Caco-2 (cell line): ENCODE measurements around the gene MTFP1. TPM values are rescaled to one million over a fixed set of nuclear protein-coding genes. Genes with fewer than 3 reads are reported as not detected.
"Not testable (repeated sequence)": the region's sequence is repeated elsewhere in the genome, so short reads cannot be mapped to it uniquely, and the experiment has no call there.

ENCODE experiments used
- BruUV-seq: library from RNA; stranded (reverse); fragments of 400-500 nt; replicated peaks from 2 replicates; lab custom pipeline; 2021; lab: Mats Ljungman, UMichigan
- CTCF ChIA-PET: fragments of 300-600 bp; sonication (Branson Sonifier 250); formaldehyde crosslinking; loops from one replicate; lab custom pipeline; 2022; ENCODE audit warnings: antibody characterized with exemption; lab: Charles Lee
- POLR2A ChIA-PET: fragments of 300-600 bp; sonication (Branson Sonifier 250); formaldehyde crosslinking; loops from one replicate; lab custom pipeline; 2022; ENCODE audit warnings: antibody characterized with exemption; lab: Charles Lee
- DNase-seq, 2 experiments: peaks; one replicate each; pipeline versions ENCODE4 v3.0.0 to v3.0.0-alpha.2; 2020 to 2022
- H3K27me3 ChIP-seq: replicated peaks from 2 replicates; pipeline ENCODE4 v1.6.0; 2011; ENCODE audit warnings: low read length; ENCODE audit not compliant: control insufficient read depth, insufficient read depth
- H3K36me3 ChIP-seq: 2 replicates; pipeline ENCODE4 v1.5.1; 2011; ENCODE audit warnings: low read length; ENCODE audit not compliant: control insufficient read depth, insufficient read depth
- H3K4me1 ChIP-seq: fragments of 250-450 bp; sonication (Bioruptor Pico); 2 replicates; pipeline ENCODE4 v1.5.1; 2020; ENCODE audit warnings: mild to moderate bottlenecking
- H3K4me3 ChIP-seq: 2 replicates; pipeline ENCODE4 v1.5.1; 2011; ENCODE audit warnings: low read depth, mild to moderate bottlenecking, control low read depth, low read length
- H3K9me3 ChIP-seq: fragments of 250-450 bp; sonication (Bioruptor Pico); 2 replicates; pipeline ENCODE4 v1.5.1; 2020; ENCODE audit warnings: mild to moderate bottlenecking, moderate library complexity
- H3K27ac Mint-ChIP-seq: one replicate; pipeline ENCODE4 v1.8.0; 2022; ENCODE audit warnings: mixed read lengths; ENCODE audit not compliant: unreplicated experiment
- H3K27me3 Mint-ChIP-seq: one replicate; pipeline ENCODE4 v1.8.0; 2022; ENCODE audit warnings: mixed read lengths; ENCODE audit not compliant: insufficient read depth, unreplicated experiment
- H3K36me3 Mint-ChIP-seq: one replicate; pipeline ENCODE4 v1.8.0; 2022; ENCODE audit warnings: mild to moderate bottlenecking, mixed read lengths; ENCODE audit not compliant: insufficient read depth, unreplicated experiment
- H3K4me1 Mint-ChIP-seq: one replicate; pipeline ENCODE4 v1.8.0; 2022; ENCODE audit warnings: low read depth, mixed read lengths; ENCODE audit not compliant: unreplicated experiment
- H3K4me3 Mint-ChIP-seq: one replicate; pipeline ENCODE4 v1.8.0; 2022; ENCODE audit warnings: mild to moderate bottlenecking, moderate library complexity, mixed read lengths; ENCODE audit not compliant: unreplicated experiment
- H3K9me3 Mint-ChIP-seq: one replicate; pipeline ENCODE4 v1.8.0; 2022; ENCODE audit warnings: mixed read lengths; ENCODE audit not compliant: unreplicated experiment
- CTCF ChIP-seq, 2 experiments: fragments of 200-600 bp in 1 of 2; IDR thresholded peaks; 1 replicate in 1 of 2; 2 replicates in 1 of 2; pipeline versions ENCODE4 v1.5.1 to v1.8.0; 2011 to 2022; ENCODE audit warnings: antibody characterized with exemption in 1 of 2, control low read depth in 1 of 2, inconsistent platforms in 1 of 2, low read depth in 1 of 2, low read length in 1 of 2, mild to moderate bottlenecking in 1 of 2, moderate library complexity in 1 of 2; ENCODE audit not compliant: insufficient read depth in 1 of 2, severe bottlenecking in 1 of 2, unreplicated experiment in 1 of 2
- intact Hi-C: fragments of 100-400 bp; cut with micrococcal nuclease; formaldehyde crosslinking; loops from one replicate; pipeline ENCODE4 v1.10.0; 2022; ENCODE audit not compliant: unreplicated experiment
- total RNA-seq: library from RNA; stranded (reverse); gene quantifications from 2 replicates; pipeline ENCODE4 v1.2.3, GENCODE V29; 2022

Gene MTFP1
- total RNA-seq, 1 experiment from 2014 or later, result 20.6 TPM

- Mint-ChIP-seq H3K4me1 (peaks cover 14% of the 10 kb centered on the region), H3K27me3 (no peaks in the 10 kb centered on the region), H3K27ac (no peak overlapping the region), H3K9me3 (no peaks in the 10 kb centered on the region), H3K36me3 (peaks cover 13% of the 10 kb centered on the region), H3K4me3 (peak overlapping the region; percentile 76)
- intact Hi-C loops, result no loop called here
- no peak for DNase-seq
- TF ChIP-seq CTCF (IDR thresholded peaks at IDR 0.05; ENCODE audit: insufficient read depth in 1 of 2, low read depth in 1 of 2, low read length in 1 of 2, severe bottlenecking in 1 of 2, unreplicated experiment in 1 of 2), result no peak
- BruUV-seq, result no TSS peak
- no peaks in the 10 kb centered on the region for H3K27me3 ChIP-seq
- no peaks in the 10 kb centered on the region for H3K36me3 ChIP-seq
- POLR2A ChIA-PET, result no interaction called here
- CTCF ChIA-PET, result interaction anchor here (0.7 to 3.2 kb wide), 4 partner anchors 12 to 1274 kb away, joined by 3 to 29 read pairs (median 3); partner anchors contain the start of genes MTFP1 and RNF215
- H3K4me1 ChIP-seq, result peaks cover 9% of the 10 kb centered on the region; the same call in 1 of the 2 replicates
- no peak overlapping the region for H3K4me3 ChIP-seq
- H3K9me3 ChIP-seq, result no peaks in the 10 kb centered on the region
Measured at GRCh38 chr22:30398685-30399680, 26.6 kb upstream of the MTFP1 start.

- peaks cover 14% of the 10 kb centered on the region for H3K4me1 Mint-ChIP-seq
- intact Hi-C loops, result no loop called here
- no peaks in the 10 kb centered on the region for H3K27me3 ChIP-seq
- POLR2A ChIA-PET, result no interaction called here
- H3K27me3 Mint-ChIP-seq, result no peaks in the 10 kb centered on the region
- DNase-seq, result no peak
- H3K27ac Mint-ChIP-seq, result no peak overlapping the region
- H3K4me3 ChIP-seq, result no peak overlapping the region
- no peak for TF ChIP-seq CTCF (IDR thresholded peaks at IDR 0.05; ENCODE audit: insufficient read depth in 1 of 2, low read depth in 1 of 2, low read length in 1 of 2, severe bottlenecking in 1 of 2, unreplicated experiment in 1 of 2)
- peaks cover 13% of the 10 kb centered on the region for H3K36me3 Mint-ChIP-seq
- no TSS peak for BruUV-seq
- CTCF ChIA-PET, result interaction anchor here (1.3 kb wide), 1 partner anchor 12 kb away, joined by 3 read pairs; the partner anchor contains the start of gene RNF215
- no peaks in the 10 kb centered on the region for H3K36me3 ChIP-seq
- H3K9me3 Mint-ChIP-seq, result no peaks in the 10 kb centered on the region
- peaks cover 9% of the 10 kb centered on the region; the same call in 1 of the 2 replicates for H3K4me1 ChIP-seq
- H3K4me3 Mint-ChIP-seq, result no peak overlapping the region
- H3K9me3 ChIP-seq, result no peaks in the 10 kb centered on the region
Measured at GRCh38 chr22:30399718-30400117, 25.9 kb upstream of the MTFP1 start.

GRCh38 chr22:30400159-30400558 lies 25.4 kb upstream of the MTFP1 start:
- Mint-ChIP-seq H3K4me3 (no peak overlapping the region), H3K27ac (no peak overlapping the region), H3K36me3 (peaks cover 13% of the 10 kb centered on the region), H3K9me3 (no peaks in the 10 kb centered on the region), H3K27me3 (no peaks in the 10 kb centered on the region), H3K4me1 (peaks cover 14% of the 10 kb centered on the region)
- ChIA-PET POLR2A (no interaction called here), CTCF (interaction anchor here (0.6 kb wide), 1 partner anchor 26 kb away, joined by 4 read pairs; no protein-coding TSS in a partner anchor)
- no peak for TF ChIP-seq CTCF (IDR thresholded peaks at IDR 0.05; ENCODE audit: insufficient read depth in 1 of 2, low read depth in 1 of 2, low read length in 1 of 2, severe bottlenecking in 1 of 2, unreplicated experiment in 1 of 2)
- Histone ChIP-seq H3K4me1 (peaks cover 9% of the 10 kb centered on the region; the same call in 1 of the 2 replicates), H3K36me3 (no peaks in the 10 kb centered on the region), H3K27me3 (no peaks in the 10 kb centered on the region), H3K9me3 (no peaks in the 10 kb centered on the region), H3K4me3 (no peak overlapping the region)
- BruUV-seq, result no TSS peak
- no peak for DNase-seq
- intact Hi-C loops, result no loop called here

- H3K36me3 ChIP-seq, H3K4me3 ChIP-seq, H3K4me3 Mint-ChIP-seq, CTCF ChIA-PET, H3K27ac Mint-ChIP-seq, BruUV-seq, intact Hi-C loops, H3K27me3 ChIP-seq, DNase-seq, H3K27me3 Mint-ChIP-seq, H3K9me3 Mint-ChIP-seq, H3K9me3 ChIP-seq, POLR2A ChIA-PET, H3K4me1 ChIP-seq: not testable (repeated sequence)
- peaks cover 13% of the 10 kb centered on the region for H3K36me3 Mint-ChIP-seq
- H3K4me1 Mint-ChIP-seq, result peaks cover 14% of the 10 kb centered on the region
Measured at GRCh38 chr22:30401024-30401423, 24.5 kb upstream of the MTFP1 start.
